GM18907 (cell line): ENCODE measurements around the gene BAZ1B.
"Not testable (repeated sequence)": the region's sequence is repeated elsewhere in the genome, so short reads cannot be mapped to it uniquely, and the experiment has no call there.

Source experiments
- ATAC-seq: cut with Tn5 transposase; IDR thresholded peaks from one replicate; pipeline ENCODE4 v1.9.1; 2021; ENCODE audit warnings: mild to moderate bottlenecking, moderate library complexity; ENCODE audit not compliant: unreplicated experiment

BAZ1B gene

DNA sequence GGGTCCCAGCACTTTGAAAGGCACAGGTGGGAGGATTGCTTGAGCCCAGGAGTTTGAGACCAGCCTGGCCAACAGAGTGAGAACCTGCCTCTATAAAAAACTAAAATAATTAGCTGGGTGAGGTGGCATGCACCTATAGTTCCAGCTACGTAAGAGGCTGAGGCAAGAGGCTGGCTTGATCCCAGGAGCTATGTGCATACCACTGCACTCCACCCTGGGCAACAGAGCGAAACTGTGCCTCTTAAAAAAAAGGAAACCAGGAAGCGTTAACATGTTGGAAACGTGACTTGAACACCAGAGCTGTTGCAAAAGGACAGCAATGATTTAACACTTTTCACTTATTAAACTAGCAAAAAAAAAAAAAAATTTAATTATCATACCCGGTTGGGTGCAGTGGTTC, 12.6 kb downstream of the BAZ1B start:
- no peak for ATAC-seq

DNA sequence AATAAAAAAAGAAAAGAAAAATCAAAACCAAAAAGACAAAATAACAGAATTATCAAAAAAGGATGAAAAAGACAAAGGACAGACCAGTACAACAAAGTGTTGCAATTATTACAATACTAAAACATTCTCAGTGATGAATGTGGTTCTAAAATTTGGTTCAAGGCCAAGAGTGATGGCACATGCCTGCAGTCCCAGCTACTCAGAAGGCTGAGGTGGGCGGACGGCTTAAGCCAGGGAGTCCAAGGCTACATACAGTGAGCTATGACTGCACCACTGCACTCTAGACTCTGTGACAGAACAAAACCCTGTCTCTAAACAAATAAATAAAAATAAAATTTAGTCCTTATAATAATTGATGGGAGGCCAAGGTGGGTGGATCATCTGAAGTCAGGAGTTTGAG, 14.5 kb downstream of the BAZ1B start:
- ATAC-seq, result no peak

DNA sequence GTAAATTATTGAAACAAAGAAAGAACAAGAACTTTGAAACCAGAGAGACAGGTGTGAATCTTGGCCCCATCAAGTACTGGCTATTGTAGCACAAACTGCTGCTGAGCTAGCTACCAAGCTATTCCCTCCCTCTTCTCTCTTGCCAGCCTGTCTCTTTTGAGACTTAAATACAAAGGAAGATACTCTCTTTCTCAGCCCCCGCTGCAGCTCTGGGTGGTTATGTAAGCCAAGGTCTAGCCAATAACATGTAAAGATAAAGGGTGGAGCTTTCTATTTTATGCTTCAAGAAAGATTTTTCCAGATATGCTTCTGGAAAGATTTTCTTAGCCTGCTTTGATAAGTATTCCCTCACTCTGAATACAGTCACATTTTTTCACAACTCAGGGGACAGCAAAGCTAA, 17.2 kb downstream of the BAZ1B start:
- no peak for ATAC-seq

DNA sequence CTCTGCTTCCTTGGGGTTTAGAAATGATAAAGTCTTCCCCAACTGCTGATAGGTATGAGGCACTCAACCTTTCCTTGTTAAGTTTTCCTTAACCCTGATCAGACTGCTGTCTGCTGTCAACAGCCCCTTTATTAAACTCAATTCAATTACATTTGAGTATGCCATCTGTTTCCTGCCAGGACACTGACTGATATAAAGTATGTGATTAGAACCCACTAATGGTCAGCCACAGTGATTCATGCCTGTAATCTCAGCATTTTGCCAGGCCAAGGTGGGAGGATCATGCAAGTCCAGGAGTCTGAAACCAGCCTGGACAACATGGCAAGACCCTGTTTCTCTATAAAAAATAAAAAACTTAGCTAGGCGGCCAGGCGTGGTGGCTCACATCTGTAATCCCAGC, 18.1 kb downstream of the BAZ1B start:
- no peak for ATAC-seq

DNA sequence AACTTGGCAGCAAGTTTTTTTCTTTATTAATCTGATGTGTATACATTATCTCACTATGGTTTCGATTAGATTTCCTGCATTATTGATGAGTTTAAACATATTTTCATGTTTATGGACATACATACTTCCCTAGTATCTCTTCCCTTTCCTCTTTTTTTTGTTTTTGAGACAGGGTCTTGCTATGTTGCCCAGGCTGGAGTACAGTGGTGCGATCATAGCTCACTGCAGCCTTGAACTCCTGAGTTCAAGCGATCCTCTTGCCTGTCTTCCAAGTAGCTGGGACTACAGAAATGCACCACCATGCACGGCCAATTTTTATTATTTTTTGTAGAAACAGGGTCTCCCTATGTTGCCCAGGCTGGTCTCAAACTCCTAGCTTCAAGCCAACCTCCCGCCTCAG, 18.9 kb downstream of the BAZ1B start:
- no peak for ATAC-seq

DNA sequence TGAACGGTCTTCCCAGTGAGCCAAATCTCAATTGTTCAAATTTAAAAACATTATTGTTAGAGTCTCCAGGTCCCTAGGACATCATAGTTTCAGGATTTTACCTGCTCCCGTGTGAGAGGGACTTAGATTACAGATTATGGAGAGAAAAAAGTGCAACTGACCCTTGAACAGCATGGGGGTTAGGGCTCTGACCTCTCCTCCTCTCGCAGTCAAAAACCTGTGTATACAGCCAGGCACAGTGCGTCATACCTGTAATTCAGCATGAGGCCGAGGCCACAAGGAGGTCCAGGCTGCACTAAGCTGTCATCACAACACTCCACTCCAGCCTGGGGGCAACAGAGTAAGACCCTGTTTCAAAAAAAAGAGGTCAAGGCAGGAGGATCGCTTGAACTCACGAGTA, 25.5 kb downstream of the BAZ1B start:
- ATAC-seq, result no peak

DNA sequence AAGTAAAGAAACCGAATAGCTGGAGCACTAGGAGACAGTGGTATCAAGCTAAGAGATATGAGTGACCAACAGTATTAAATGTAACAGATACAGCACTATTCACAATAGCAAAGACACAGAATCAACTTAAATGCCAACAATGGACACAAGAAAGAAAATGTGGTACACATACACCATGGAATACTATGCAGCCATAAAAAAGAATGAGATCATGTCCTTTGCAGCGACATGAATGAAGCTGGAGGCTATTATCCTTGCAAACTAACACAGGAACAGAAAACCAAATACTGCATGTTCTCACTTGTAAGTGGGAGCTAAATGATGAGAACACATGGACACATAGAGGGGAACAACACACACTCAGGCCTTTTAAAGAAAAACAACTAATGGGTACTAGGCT, 26.6 kb downstream of the BAZ1B start:
- ATAC-seq, result not testable (repeated sequence)

DNA sequence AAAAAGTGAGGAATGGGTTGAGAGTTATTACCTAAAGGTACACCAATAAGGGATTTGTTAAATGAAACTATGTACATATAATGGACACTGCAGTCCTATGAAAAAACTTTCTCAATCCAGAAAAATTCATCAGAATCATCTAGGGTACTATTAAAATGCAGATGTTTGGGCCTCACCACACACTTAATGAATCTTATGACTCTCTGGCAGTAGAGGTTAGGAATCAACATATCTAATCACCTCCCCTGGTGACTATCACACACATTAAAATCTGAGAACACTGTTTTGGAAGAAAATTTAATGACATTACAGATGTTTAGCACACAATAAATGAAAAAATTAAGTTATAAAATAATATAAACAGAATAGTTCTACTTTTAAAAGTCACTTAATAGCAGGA, 32.1 kb downstream of the BAZ1B start:
- ATAC-seq, result no peak

DNA sequence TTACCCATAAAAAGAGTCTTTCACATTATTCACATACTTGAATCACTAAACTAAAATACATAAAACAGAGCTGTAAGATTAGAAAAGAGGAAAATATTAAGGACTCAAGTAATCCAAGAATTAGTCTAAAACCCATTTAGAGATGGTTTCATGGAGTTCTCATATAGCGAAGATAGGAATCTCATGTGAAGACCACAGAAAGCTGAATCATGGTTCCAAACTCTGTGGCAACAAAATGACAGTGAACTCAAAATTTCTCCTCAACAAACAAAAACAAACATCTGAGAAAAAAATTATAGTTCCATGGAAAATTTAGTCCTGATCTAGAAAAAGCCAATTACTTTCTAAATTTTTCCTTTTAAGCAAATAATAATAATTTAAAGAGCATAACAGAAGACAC, 34.6 kb downstream of the BAZ1B start:
- no peak for ATAC-seq

DNA sequence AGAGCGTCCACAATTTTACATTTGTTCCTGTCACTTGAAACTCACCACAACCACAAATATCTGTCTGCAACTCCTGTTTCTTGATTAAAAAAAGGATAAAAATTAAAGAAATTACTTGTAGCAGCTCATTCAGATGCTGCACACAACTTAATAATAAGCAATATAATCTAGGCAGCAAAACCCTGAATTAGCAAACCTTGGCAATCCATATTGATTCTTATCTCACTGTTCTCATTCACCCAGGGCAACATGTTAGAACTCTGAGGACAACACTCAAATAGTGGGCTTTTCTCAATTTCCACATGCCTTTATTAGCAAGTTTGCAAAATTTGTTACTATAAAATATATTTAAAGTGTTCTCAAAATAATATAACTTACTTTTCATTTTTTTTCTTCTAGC, 38.9 kb downstream of the BAZ1B start:
- ATAC-seq, result no peak

DNA sequence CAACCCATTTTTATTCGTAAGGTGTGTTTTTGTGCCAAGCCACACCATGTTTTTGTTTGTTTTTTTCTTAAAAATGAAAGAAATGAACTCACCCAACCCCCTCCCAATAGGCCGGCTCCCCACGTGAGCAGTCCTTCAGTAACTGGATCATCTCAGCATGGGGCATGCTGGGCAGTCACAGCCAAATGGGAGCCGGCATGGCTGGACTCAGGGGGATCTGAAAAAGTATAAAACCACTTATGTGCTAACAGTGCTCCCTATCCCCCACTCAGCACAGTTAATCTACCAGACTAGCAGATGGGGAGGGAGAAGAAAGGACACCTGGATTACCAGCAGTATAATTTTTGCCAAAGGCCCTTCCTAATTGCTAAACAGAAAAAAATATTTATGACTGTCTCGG, 39.3 kb downstream of the BAZ1B start:
- ATAC-seq, result no peak

DNA sequence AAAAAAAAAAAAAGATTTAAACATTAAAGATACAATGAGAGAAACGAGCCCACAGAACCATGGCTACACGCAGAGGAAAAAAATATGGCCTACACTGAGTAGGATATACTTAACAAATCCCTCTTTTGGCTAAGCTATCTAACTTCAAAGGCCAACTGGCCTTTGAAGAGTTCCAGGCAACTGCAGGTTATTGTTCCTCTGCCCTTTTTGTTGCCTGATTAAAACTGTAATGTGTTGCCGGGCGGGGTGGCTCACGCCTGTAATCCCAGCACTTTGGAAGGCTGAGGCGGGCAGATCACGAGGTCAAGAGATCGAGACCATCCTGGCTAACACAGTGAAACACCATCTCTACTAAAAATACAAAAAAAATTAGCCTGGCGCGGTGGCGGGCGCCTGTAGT, 40.6 kb downstream of the BAZ1B start:
- not testable (repeated sequence) for ATAC-seq

DNA sequence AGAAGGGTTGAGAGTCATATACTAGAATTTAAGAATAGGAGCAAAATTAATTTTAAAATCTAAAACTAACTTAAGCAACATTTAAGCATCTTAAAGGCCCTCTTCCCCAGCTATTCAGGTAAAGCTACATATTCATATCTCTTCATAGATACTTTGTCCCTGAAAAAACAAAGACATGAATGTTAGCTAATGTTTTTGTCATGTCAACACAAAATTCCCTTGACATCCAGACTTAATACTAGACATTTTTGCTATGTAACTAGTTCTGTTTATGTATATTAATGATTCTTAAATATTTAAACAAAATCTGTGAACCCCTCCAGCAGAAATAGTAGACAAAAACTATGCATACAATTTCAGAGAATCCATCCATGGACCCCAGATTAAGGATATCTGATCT, 43.5 kb downstream of the BAZ1B start:
- ATAC-seq, result no peak

DNA sequence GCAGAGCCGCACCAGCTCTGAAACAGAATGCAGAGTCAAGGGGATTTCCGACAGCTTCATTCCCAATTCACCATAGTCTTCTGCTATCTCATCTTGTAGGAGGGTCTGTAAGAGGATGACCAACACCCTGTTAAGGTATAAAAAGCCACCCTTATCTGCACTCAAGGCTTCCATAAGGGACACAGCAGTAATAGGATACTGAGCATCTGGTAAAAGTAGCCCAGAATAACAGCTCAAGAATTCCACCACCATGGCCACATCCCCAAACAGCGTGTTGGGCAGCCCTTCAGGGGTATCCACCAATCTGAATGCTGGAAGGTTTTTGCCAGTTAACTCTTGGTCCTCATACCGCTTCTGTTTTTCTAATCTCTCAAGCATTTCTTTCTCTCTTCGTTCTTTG, 44.7 kb downstream of the BAZ1B start:
- ATAC-seq, result no peak

DNA sequence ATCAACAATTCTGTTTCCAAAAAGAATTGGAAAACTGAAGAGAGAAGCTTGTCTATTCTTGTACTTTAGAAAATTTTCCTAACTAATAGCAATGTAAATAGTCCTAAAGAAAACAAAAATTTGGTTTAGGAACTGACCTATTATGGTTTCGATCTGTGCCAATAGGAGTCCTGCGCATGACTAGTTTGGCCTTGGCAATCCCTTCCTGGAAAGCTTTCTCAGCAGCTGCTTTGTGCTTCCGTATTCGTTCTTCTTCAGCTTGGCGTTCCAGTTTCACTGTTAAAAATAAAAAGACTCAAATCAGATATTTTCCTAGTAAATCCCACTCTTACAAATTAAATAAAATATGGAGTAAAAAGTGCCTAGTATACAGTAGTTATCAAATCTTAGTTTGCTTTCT, 51.9 kb downstream of the BAZ1B start:
- no peak for ATAC-seq

DNA sequence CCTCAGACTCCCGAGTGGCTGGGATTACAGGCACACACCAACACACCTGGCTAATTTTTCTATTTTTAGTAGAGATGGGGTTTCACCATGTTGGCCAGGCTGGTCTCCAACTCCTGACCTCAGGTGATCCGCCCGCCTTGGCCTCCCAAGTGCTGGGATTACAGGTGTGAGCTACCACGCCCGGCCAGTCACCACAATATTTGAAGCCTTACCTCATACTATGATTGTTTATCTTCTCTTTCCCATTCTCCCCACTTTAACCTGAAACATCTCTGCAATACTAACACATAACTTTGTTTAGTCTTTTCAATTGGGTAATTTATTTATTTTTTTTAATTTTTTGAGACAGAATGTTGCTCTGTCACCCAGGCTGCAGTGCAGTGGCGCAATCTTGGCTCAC, 55.0 kb downstream of the BAZ1B start:
- ATAC-seq, result not testable (repeated sequence)

DNA sequence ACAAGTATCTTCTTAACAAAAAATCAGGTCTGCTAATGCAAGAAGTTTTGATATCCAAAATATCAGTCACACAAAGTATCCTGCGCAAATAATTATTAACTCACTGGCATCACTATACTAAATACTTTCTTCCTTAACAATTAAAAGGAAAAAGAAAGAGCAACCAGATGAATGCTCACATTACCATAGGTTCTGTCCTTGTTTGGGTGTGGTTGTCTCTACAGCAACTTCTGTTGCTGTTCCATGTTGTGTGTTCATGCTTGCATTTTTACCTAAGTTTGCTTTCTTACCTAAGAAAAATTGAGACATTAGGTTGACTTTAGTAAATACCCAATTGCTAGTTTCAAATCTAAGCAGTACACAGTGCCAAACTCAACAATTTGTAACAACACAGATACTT, 56.0 kb downstream of the BAZ1B start:
- no peak for ATAC-seq

DNA sequence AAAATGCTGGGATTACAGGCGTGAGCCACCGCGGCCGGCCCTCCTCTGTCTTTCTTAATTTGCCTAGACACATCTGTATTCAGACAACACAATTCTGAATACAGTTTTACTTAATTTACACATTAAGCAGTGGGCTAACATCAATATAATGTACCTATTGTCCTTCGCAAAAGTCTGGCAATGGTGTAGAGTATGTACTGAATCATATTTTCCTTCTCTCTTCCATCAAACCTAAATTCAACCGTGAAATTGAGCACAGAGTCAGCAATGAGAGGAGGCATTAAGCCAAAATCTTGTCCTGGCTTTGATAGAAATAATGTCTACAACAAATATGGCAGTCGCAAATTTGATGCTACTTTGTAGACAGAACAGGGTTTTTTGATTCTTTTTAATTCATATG, 58.1 kb downstream of the BAZ1B start:
- no peak for ATAC-seq

DNA sequence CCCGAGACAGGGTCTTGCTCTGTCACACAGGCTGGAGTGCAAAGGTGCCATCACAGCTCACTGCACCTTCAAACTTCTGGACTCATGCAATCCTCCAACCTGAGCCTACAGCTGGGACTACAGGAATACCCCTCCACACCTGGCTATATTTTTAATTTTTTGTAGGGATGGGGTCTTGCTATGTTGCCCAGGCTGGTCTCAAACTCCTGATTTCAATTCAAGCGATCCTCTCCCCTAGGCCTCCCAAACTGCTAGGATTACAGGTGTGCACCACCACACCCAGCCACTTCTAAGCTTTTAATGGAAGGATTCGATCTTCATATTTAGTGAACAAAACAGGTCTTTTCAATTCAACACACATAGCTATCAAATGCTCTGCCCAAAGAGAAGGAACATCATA, 58.8 kb downstream of the BAZ1B start:
- no peak for ATAC-seq

DNA sequence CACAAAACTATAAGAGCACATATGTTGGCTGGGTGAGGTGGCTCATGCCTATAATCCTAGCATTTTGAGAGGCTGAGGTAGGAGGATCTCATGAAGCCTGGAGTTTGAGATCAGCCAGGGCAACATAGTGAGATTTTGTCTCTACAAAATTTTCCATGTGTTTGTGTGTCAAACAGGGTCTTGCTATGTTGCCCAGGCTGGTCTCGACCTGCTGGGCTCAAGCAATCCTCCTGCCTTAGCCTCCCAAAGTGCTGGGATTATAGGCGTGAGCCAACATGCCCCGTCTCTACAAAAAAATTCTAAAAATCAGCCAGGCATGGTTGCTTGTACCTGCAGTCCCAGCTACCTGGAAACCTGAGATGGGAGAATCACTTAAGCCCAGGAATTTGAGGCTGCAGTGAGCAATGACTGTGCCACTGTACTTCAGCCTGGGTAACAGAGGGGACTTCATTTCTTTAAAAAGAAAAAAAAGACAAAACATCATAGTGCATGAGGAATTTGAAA, 60.3 kb downstream of the BAZ1B start:
- no peak for ATAC-seq

DNA sequence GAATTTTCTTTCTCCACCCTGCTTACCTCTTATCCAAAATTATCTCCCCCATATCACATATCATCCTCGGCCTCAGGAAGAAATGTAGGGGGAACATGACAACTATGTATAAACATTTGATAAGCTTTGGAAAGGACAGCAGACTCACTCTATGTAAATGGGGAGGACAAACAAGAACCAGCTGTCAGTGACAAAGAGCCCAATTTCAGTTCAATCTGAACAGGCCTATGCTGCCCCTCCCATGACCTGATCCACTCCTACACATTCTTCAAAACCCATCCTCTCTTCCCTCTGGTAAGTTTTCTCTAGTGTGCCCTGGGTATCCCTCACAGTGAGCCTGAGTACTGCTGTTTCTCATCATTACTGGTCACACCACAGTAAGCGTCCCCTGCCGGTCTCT, 67.7 kb downstream of the BAZ1B start:
- no peak for ATAC-seq

DNA sequence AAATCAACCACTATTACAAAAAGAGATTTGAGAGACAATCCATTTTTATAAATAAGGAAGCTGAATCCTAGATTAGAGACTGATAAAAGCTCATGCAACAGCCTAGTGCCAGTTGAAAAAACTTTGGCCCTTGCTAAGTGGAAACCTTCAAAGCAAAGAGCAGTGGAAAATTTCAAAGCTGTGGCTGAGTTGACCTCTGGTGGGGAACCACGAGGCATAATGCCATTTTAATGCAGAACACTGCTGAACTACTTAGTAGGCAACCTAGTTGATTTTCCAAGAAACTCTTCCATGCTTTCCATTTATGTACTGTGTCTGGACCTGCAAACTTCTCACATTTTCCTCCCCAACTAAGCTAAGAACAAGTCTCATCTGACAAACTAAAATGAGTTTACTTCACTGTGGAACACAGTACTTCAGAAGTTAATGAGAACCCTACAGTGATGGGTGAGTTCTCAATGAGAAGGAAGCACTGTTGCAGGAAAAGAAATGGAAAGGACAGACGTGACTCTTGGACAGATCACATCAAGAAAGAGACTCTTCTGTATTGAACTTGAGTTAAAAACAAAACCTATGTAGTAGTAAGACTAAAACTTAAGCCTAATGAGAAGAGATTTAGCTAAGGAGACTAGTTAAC, 69.0 kb downstream of the BAZ1B start:
- ATAC-seq, result no peak

DNA sequence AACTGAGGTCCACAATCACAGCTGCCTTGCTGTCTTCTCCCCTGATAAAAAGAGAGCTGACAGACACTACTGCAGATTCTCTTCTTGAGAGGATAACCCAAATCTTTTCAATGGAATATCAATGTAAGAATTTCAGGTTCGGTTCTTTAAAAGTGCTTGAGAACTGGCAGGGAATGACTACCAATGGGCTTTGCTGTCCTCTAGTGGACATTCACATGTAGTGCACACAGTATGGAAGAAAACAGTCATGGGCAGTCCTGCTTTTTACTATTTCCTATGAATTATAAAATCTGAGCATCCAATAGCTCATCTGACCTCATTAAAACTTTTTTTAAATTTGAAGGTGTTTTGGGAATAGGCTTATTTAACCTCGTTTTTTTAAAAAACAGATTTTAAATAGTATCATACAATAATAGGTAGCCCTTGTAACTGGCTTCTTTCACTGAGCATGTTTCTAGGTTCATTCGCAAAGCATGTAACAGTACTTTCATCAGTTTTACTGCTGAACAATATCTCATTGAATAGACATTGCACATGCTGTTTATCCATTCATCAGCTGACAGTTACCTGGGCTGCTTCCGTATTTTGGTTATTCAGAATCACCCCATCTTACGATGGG, 70.2 kb downstream of the BAZ1B start:
- no peak for ATAC-seq
